Hindlimb muscle (tissue), 1 donor: ENCODE data around the gene PXT1. TPM values are rescaled to one million over a fixed set of nuclear protein-coding genes. Genes with fewer than 3 reads are reported as not detected.

Source experiments
- DNase-seq: peaks from one replicate; pipeline ENCODE4 v3.0.0-alpha.2; 2013
- polyA plus RNA-seq: library from polyadenylated mRNA; unstranded; fragments of 120-200 nt; gene quantifications from one replicate; pipeline ENCODE4 v1.2.1, GENCODE V29; 2013; ENCODE audit not compliant: insufficient read length

The PXT1 gene
- polyA plus RNA-seq, 1 donor = not detected

DNA sequence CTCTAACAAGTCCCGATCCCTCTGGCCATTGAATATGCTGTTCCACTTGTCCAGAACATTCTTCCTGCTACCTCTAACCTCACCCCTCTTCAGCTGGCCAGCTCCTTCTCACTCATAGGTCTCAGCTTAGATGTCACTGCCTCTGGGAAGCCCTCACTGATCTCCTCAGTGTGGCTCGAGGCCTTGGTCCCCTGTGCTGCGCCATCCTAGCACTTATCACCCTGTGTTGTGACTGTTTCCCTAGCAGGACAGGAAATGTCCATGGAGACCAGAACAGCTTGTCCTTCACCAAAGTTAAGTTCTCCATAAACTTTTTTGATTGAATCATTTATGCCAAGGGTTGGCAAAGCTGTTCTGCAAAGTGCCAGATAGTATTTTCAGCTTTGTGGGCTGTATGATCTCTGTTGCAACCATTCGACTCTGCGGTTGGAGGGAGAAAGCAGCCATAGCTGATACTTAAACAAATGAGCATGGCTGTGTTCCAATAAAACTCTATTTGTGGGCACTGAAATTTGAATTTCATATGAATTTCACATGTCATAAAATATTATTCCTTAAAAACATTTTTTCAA lies 99.5 kb downstream of the PXT1 start:
- no peak for DNase-seq

DNA sequence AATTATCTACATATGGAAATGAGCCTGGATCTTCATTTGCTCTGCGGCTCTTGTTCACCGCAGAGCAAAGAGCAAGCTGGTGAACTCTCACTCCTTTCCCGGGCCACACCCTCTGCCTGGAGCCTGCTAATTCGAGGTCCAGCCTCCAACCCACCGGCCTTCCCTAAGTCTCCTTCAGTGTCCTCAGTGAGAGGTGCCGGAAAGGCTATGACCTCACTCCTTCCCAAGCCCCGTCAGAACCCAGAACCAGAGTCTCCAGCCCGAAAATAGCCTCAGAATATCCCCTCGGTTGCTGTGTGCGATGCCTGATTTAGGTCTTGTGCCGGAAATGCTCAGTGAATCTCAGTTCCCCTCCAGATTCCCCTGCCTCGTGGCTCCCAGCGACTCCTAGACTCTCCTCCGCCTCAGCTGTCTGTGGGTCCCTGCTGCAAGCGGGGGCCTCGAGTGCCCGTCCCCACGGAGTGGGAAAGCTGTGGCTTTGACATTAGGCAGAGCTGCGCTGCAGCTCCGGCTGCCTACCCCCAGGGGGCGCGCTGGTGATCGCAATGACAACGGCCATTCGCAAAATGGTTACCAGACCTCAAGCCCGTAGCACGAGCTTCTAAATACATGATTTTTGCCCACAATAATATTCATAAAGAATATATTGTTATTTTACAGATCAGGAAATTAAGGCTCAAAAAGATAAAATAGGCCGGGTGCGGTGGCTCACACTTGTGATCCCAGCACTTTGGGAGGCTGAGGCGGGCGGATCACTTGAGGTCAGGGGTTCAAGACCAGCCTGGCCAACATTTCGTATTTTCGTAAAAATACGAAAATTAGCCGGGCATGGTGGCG lies 101.8 kb downstream of the PXT1 start:
- peak; percentile 40 for DNase-seq

Other genes with a start within 250 kb of the PXT1 start
- gene BRPF3, start 246.1 kb downstream of the PXT1 start, polyA plus RNA-seq = 26.9 TPM
- gene PNPLA1, start 172.8 kb downstream of the PXT1 start, polyA plus RNA-seq = 0.27 TPM
- 0.28 TPM for gene BNIP5, start 106.0 kb downstream of the PXT1 start, polyA plus RNA-seq
- gene ETV7, start 55.2 kb downstream of the PXT1 start, polyA plus RNA-seq = not detected
- 38.9 TPM for gene KCTD20, start 146 bp upstream of the PXT1 start, polyA plus RNA-seq
- gene STK38, start 104.6 kb upstream of the PXT1 start, polyA plus RNA-seq = 28.7 TPM
- 276 TPM for gene SRSF3, start 151.5 kb upstream of the PXT1 start, polyA plus RNA-seq
- gene CDKN1A, start 235.9 kb upstream of the PXT1 start, polyA plus RNA-seq = 233 TPM